ENCODE measurements around the gene TGFA. TPM values are rescaled to one million over a fixed set of nuclear protein-coding genes. Genes with fewer than 3 reads are reported as not detected.

TGFA gene
- polyA plus RNA-seq, 4 donors, result 6.3 to 10.7 (median 9.3) TPM

GRCh38 chr2:70517804-70518203 is 35.8 kb downstream of the TGFA start:
- DNase-seq (peak in 1 of 2 donors; percentile 65), FAIRE-seq (no peak)
- Histone ChIP-seq H3K27ac (ENCODE audit: low read depth in 1 of 3, low read length in 2 of 3) (no peak overlapping the region), H3K9me3 (ENCODE audit: control insufficient read depth in 2 of 2, insufficient read depth in 1 of 2, low read depth in 1 of 2, low read length in 1 of 2) (no peaks in the 10 kb centered on the region), H3K4me1 (ENCODE audit: control insufficient read depth in 3 of 3, insufficient read depth in 2 of 3, low read depth in 1 of 3, low read length in 2 of 3) (peaks cover 0 to 31% (median 15%) of the 10 kb centered on the region in 3 donors), H3K27me3 (ENCODE audit: control insufficient read depth in 3 of 3, insufficient read depth in 3 of 3, low read length in 3 of 3) (no peaks in the 10 kb centered on the region), H3K36me3 (ENCODE audit: control insufficient read depth in 3 of 3, insufficient read depth in 2 of 3, low read depth in 1 of 3, low read length in 3 of 3) (peaks cover 0 to 2% (median 0%) of the 10 kb centered on the region in 3 donors), H3K4me3 (ENCODE audit: low read depth in 1 of 3, low read length in 3 of 3) (no peak overlapping the region)
- 80 to 83% (median 81%) methylated on average over 7 of the region's 7 CpGs for WGBS, 3 donors

DNA sequence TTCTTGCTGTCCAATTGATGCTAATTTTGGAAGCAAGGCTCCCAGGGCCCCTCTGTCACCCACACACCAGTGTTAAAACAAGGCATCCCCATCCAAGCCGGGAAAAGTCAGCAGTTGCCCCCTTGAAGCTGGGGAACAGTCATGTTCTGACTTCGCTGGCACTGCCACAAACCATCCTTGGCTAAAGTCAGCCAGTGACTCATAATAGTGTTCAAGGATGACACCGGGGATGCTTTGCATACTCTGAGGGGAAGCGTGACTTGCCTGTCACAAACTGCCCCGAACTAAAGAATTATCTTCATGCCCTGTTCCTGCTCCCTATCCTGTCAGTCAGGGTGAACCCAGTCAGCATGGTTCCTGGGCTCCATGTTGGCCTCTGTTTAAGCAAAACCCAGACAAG is 37.0 kb downstream of the TGFA start:
- Histone ChIP-seq H3K4me3 (ENCODE audit: low read depth in 1 of 3, low read length in 3 of 3) (no peak overlapping the region), H3K36me3 (ENCODE audit: control insufficient read depth in 3 of 3, insufficient read depth in 2 of 3, low read depth in 1 of 3, low read length in 3 of 3) (peaks cover 0 to 2% (median 0%) of the 10 kb centered on the region in 3 donors), H3K27me3 (ENCODE audit: control insufficient read depth in 3 of 3, insufficient read depth in 3 of 3, low read length in 3 of 3) (no peaks in the 10 kb centered on the region), H3K4me1 (ENCODE audit: control insufficient read depth in 3 of 3, insufficient read depth in 2 of 3, low read depth in 1 of 3, low read length in 2 of 3) (peaks cover 0 to 42% (median 17%) of the 10 kb centered on the region in 3 donors), H3K27ac (ENCODE audit: low read depth in 1 of 3, low read length in 2 of 3) (no peak overlapping the region), H3K9me3 (ENCODE audit: control insufficient read depth in 2 of 2, insufficient read depth in 1 of 2, low read depth in 1 of 2, low read length in 1 of 2) (no peaks in the 10 kb centered on the region)
- DNase-seq (no peak), FAIRE-seq (no peak)
- 67 to 87% (median 72%) methylated on average over 5 of the region's 5 CpGs for WGBS, 3 donors

DNA sequence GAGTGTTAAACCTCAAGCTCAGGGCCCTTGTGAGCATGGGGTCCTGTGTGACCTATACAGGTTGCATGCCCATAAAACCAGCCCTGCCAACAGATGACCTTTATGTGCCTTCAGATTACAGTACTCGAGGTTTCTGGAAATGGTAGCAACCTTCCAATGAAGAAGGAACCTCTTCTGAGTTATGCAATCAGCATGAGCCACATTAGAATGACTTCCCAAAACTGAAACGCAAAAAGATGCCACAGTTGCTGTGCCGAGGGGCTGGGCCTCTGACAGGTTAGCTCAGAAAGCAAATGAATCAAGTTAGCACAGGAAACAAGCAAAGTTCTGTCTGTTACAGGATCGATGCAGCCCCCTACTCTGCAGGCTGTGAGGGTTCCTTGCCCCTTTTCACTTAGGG is 37.7 kb downstream of the TGFA start:
- Histone ChIP-seq H3K4me1 (ENCODE audit: control insufficient read depth in 3 of 3, insufficient read depth in 2 of 3, low read depth in 1 of 3, low read length in 2 of 3) (peaks cover 0 to 42% (median 17%) of the 10 kb centered on the region in 3 donors), H3K4me3 (ENCODE audit: low read depth in 1 of 3, low read length in 3 of 3) (no peak overlapping the region), H3K27ac (ENCODE audit: low read depth in 1 of 3, low read length in 2 of 3) (no peak overlapping the region), H3K9me3 (ENCODE audit: control insufficient read depth in 2 of 2, insufficient read depth in 1 of 2, low read depth in 1 of 2, low read length in 1 of 2) (no peaks in the 10 kb centered on the region), H3K27me3 (ENCODE audit: control insufficient read depth in 3 of 3, insufficient read depth in 3 of 3, low read length in 3 of 3) (no peaks in the 10 kb centered on the region), H3K36me3 (ENCODE audit: control insufficient read depth in 3 of 3, insufficient read depth in 2 of 3, low read depth in 1 of 3, low read length in 3 of 3) (peaks cover 0 to 2% (median 0%) of the 10 kb centered on the region in 3 donors)
- no peak for FAIRE-seq
- no peak for DNase-seq
- 39 to 56% (median 44%) methylated on average over 4 of the region's 4 CpGs for WGBS, 3 donors

- Histone ChIP-seq H3K4me3 (ENCODE audit: low read depth in 1 of 3, low read length in 3 of 3) (no peak overlapping the region), H3K4me1 (ENCODE audit: control insufficient read depth in 3 of 3, insufficient read depth in 2 of 3, low read depth in 1 of 3, low read length in 2 of 3) (peaks cover 0 to 42% (median 21%) of the 10 kb centered on the region in 3 donors), H3K9me3 (ENCODE audit: control insufficient read depth in 2 of 2, insufficient read depth in 1 of 2, low read depth in 1 of 2, low read length in 1 of 2) (no peaks in the 10 kb centered on the region), H3K27ac (ENCODE audit: low read depth in 1 of 3, low read length in 2 of 3) (peak overlapping the region; percentile 67 to 85 (median 83)), H3K27me3 (ENCODE audit: control insufficient read depth in 3 of 3, insufficient read depth in 3 of 3, low read length in 3 of 3) (no peaks in the 10 kb centered on the region), H3K36me3 (ENCODE audit: control insufficient read depth in 3 of 3, insufficient read depth in 2 of 3, low read depth in 1 of 3, low read length in 3 of 3) (peaks cover 0 to 2% (median 0%) of the 10 kb centered on the region in 3 donors)
- DNase-seq (peak; percentile 95 to 99), FAIRE-seq (no peak)
- 13 to 60% (median 25%) methylated on average over 14 to 15 of the region's 15 CpGs for WGBS, 3 donors
Observed at GRCh38 chr2:70514612-70515055, 39.0 kb downstream of the TGFA start.

DNA sequence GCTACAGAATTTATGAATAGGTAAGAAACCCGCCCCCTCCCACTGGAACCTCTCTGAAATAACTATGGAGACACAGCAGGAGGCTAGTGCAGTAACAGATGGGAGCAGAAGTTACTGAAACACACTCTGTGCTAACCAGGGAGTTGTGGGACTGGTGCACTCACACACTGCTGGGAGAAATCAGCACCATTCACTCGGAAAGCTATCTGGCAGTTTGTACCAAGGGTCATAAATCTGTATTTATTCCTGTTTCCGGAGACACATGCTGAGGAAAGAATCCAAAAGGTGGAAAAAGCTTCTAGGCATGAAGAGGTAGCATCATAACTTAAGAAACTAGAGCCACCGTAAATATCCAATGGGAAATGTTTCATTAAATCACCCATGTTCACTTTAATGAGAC is 39.9 kb downstream of the TGFA start:
- DNase-seq (peak; percentile 72 to 76), FAIRE-seq (no peak)
- Histone ChIP-seq H3K27ac (ENCODE audit: low read depth in 1 of 3, low read length in 2 of 3) (peak overlapping the region in 2 of 3 donors; percentile 34 to 83), H3K36me3 (ENCODE audit: control insufficient read depth in 3 of 3, insufficient read depth in 2 of 3, low read depth in 1 of 3, low read length in 3 of 3) (peaks cover 0 to 2% (median 0%) of the 10 kb centered on the region in 3 donors), H3K27me3 (ENCODE audit: control insufficient read depth in 3 of 3, insufficient read depth in 3 of 3, low read length in 3 of 3) (no peaks in the 10 kb centered on the region), H3K4me3 (ENCODE audit: low read depth in 1 of 3, low read length in 3 of 3) (no peak overlapping the region), H3K9me3 (ENCODE audit: control insufficient read depth in 2 of 2, insufficient read depth in 1 of 2, low read depth in 1 of 2, low read length in 1 of 2) (no peaks in the 10 kb centered on the region), H3K4me1 (ENCODE audit: control insufficient read depth in 3 of 3, insufficient read depth in 2 of 3, low read depth in 1 of 3, low read length in 2 of 3) (peaks cover 0 to 42% (median 23%) of the 10 kb centered on the region in 3 donors)
- WGBS, 3 donors, result 31 to 56% (median 54%) methylated on average over 4 of the region's 4 CpGs

DNA sequence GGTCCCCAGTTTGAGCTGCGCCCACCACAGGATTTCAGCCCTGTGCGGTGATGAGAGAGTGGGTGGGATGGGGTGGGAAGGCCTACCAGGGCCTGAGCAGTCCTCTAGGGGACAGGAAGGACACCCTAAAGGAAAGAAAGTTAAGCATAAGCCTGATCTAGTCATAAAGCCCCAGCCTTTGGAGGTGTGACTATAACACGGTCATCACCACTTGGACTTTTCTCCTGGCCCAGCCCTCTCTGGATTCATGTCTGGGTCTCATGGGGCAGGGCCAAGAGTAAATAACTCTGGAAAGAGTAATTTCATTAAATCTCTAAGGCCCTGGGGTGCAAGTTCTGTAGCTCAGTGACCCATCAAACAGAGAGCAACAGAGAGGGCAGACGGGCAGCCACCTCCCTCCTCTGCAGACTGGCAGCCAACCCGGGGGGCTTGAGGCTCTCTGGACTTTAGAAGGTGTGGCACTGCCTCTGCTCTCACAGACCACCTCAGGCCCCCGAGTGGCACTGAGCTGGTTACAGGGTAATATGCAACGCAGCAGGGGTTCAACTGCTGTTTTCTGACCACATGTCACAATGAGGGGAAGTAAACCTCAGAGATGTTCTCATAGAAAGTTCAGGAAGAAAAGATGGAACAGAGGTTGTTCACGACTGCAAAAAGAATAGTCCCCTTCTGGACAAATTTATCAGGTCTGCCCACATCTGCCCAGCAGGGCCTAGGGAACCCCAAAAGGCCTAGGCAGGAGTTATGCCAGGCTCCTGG is 41.5 kb downstream of the TGFA start:
- 50 to 75% (median 68%) methylated on average over 8 of the region's 8 CpGs for WGBS, 3 donors
- Histone ChIP-seq H3K27me3 (ENCODE audit: control insufficient read depth in 3 of 3, insufficient read depth in 3 of 3, low read length in 3 of 3) (no peaks in the 10 kb centered on the region), H3K9me3 (ENCODE audit: control insufficient read depth in 2 of 2, insufficient read depth in 1 of 2, low read depth in 1 of 2, low read length in 1 of 2) (no peaks in the 10 kb centered on the region), H3K36me3 (ENCODE audit: control insufficient read depth in 3 of 3, insufficient read depth in 2 of 3, low read depth in 1 of 3, low read length in 3 of 3) (peaks cover 0 to 2% (median 0%) of the 10 kb centered on the region in 3 donors), H3K4me3 (ENCODE audit: low read depth in 1 of 3, low read length in 3 of 3) (no peak overlapping the region), H3K4me1 (ENCODE audit: control insufficient read depth in 3 of 3, insufficient read depth in 2 of 3, low read depth in 1 of 3, low read length in 2 of 3) (peaks cover 0 to 42% (median 18%) of the 10 kb centered on the region in 3 donors), H3K27ac (ENCODE audit: low read depth in 1 of 3, low read length in 2 of 3) (peak overlapping the region; percentile 23 to 77 (median 72))
- DNase-seq (peak; percentile 82 to 91), FAIRE-seq (no peak)

DNA sequence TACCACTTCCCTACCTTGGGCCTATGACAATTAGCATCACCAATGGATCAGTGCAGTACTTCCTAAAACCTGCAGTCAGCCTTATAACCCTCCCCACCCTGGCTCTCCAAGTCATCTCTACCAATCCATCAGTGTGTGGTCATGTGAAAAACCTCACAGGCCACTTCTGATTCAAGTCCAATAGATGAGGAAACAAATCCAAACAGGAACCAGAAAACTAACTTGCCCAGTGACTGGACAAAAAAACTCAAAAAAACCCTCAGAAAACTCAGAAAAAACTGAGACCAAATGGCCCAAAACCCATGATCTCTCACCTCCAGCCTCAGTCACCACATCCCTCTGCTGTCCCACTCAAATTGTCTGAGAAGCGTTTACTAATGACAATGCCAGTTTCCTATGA is 43.3 kb downstream of the TGFA start:
- 79 to 94% (median 91%) methylated on average over 1 of the region's 1 CpG for WGBS, 3 donors
- Histone ChIP-seq H3K4me1 (ENCODE audit: control insufficient read depth in 3 of 3, insufficient read depth in 2 of 3, low read depth in 1 of 3, low read length in 2 of 3) (peaks cover 0 to 35% (median 12%) of the 10 kb centered on the region in 3 donors), H3K27me3 (ENCODE audit: control insufficient read depth in 3 of 3, insufficient read depth in 3 of 3, low read length in 3 of 3) (no peaks in the 10 kb centered on the region), H3K9me3 (ENCODE audit: control insufficient read depth in 2 of 2, insufficient read depth in 1 of 2, low read depth in 1 of 2, low read length in 1 of 2) (no peaks in the 10 kb centered on the region), H3K27ac (ENCODE audit: low read depth in 1 of 3, low read length in 2 of 3) (no peak overlapping the region), H3K36me3 (ENCODE audit: control insufficient read depth in 3 of 3, insufficient read depth in 2 of 3, low read depth in 1 of 3, low read length in 3 of 3) (peaks cover 0 to 2% (median 0%) of the 10 kb centered on the region in 3 donors), H3K4me3 (ENCODE audit: low read depth in 1 of 3, low read length in 3 of 3) (no peak overlapping the region)
- FAIRE-seq, result no peak
- DNase-seq, result no peak

- Histone ChIP-seq H3K27me3 (ENCODE audit: control insufficient read depth in 3 of 3, insufficient read depth in 3 of 3, low read length in 3 of 3) (no peaks in the 10 kb centered on the region), H3K4me1 (ENCODE audit: control insufficient read depth in 3 of 3, insufficient read depth in 2 of 3, low read depth in 1 of 3, low read length in 2 of 3) (peaks cover 0 to 27% (median 12%) of the 10 kb centered on the region in 3 donors), H3K36me3 (ENCODE audit: control insufficient read depth in 3 of 3, insufficient read depth in 2 of 3, low read depth in 1 of 3, low read length in 3 of 3) (peaks cover 0 to 2% (median 0%) of the 10 kb centered on the region in 3 donors), H3K27ac (ENCODE audit: low read depth in 1 of 3, low read length in 2 of 3) (no peak overlapping the region), H3K4me3 (ENCODE audit: low read depth in 1 of 3, low read length in 3 of 3) (no peak overlapping the region), H3K9me3 (ENCODE audit: control insufficient read depth in 2 of 2, insufficient read depth in 1 of 2, low read depth in 1 of 2, low read length in 1 of 2) (no peaks in the 10 kb centered on the region)
- FAIRE-seq (no peak), DNase-seq (peak in 1 of 2 donors; percentile 70)
- 40 to 63% (median 61%) methylated on average over 3 of the region's 3 CpGs for WGBS, 3 donors
Observed at GRCh38 chr2:70509565-70509964, 44.1 kb downstream of the TGFA start.

All from small intestine (tissue), 7 donors.